HepG2 (cell line): ENCODE data around the gene TCF23. TPM values are rescaled to one million over a fixed set of nuclear protein-coding genes. Genes with fewer than 3 reads are reported as not detected.

Experiments
- HNF4A ChIP-seq: sonication (generic); formaldehyde crosslinking; IDR thresholded peaks from 2 replicates; pipeline ENCODE4 v1.4.0; 2020; ENCODE audit warnings: missing genetic modification reagents
- NFIB ChIP-seq: sonication (generic); formaldehyde crosslinking; IDR thresholded peaks from 2 replicates; pipeline ENCODE4 v1.9.0; 2021; ENCODE audit warnings: missing genetic modification reagents, mild to moderate bottlenecking, borderline replicate concordance
- PITX1 ChIP-seq: sonication (generic); formaldehyde crosslinking; IDR thresholded peaks from 2 replicates; pipeline ENCODE4 v1.5.1; 2020; ENCODE audit warnings: mild to moderate bottlenecking, missing genetic modification reagents
- SOX13 ChIP-seq, 3 experiments: fragments of 450-650 bp in 1 of 3; sonication (generic) in 1 of 3; formaldehyde crosslinking in 1 of 3; IDR thresholded peaks in 2 of 3; conservative IDR thresholded peaks in 1 of 3; 2 replicates each; pipeline versions ENCODE4 v1.5.0 to v1.6.1; 2016 to 2020; ENCODE audit warnings: antibody characterized with exemption in 1 of 3, mild to moderate bottlenecking in 1 of 3, missing compliant biosample characterization in 1 of 3, missing genetic modification reagents in 1 of 3, moderate library complexity in 1 of 3
- SPEN ChIP-seq: sonication (generic); formaldehyde crosslinking; IDR thresholded peaks from 2 replicates; pipeline ENCODE4 v1.5.1; 2020; ENCODE audit warnings: low read depth, mild to moderate bottlenecking, missing genetic modification reagents
- SUZ12 ChIP-seq: fragments of 150-350 bp; IDR thresholded peaks from 2 replicates; pipeline ENCODE4 v1.6.1; 2014; ENCODE audit warnings: low read depth, low read length
- ZGPAT ChIP-seq: IDR thresholded peaks from 2 replicates; pipeline ENCODE4 v1.6.1; 2016; ENCODE audit warnings: mild to moderate bottlenecking
- ZMYM3 ChIP-seq: sonication (generic); formaldehyde crosslinking; IDR thresholded peaks from 2 replicates; pipeline ENCODE4 v1.5.1; 2020; ENCODE audit warnings: mild to moderate bottlenecking, missing genetic modification reagents
- ZNF292 ChIP-seq: sonication (generic); formaldehyde crosslinking; IDR thresholded peaks from 2 replicates; pipeline ENCODE4 v1.8.1; 2022; ENCODE audit warnings: mild to moderate bottlenecking, low read depth, missing genetic modification reagents, borderline replicate concordance
- ZNF556 ChIP-seq: sonication (generic); formaldehyde crosslinking; IDR thresholded peaks from 2 replicates; pipeline ENCODE4 v1.4.0; 2020; ENCODE audit warnings: mild to moderate bottlenecking, missing genetic modification reagents, borderline replicate concordance
- ZNF891 ChIP-seq: sonication (generic); formaldehyde crosslinking; IDR thresholded peaks from 2 replicates; pipeline ENCODE4 v1.5.0; 2020; ENCODE audit warnings: mild to moderate bottlenecking, missing genetic modification reagents
- ZSCAN12 ChIP-seq: sonication (generic); formaldehyde crosslinking; IDR thresholded peaks from 2 replicates; pipeline ENCODE4 v1.9.0; 2021; ENCODE audit warnings: mild to moderate bottlenecking, missing genetic modification reagents
- ZSCAN22 ChIP-seq: sonication (generic); formaldehyde crosslinking; IDR thresholded peaks from 2 replicates; pipeline ENCODE4 v1.4.0; 2020; ENCODE audit warnings: mild to moderate bottlenecking, missing genetic modification reagents
- polyA plus RNA-seq, 8 experiments: library from polyadenylated mRNA; depleted of rRNA in 3 of 8; stranded (reverse) in 7 of 8; unstranded in 1 of 8; fragments of >200 nt; fragmentation: Illumina TruSeq in 4 of 8; extraction: Trizol in 4 of 8; gene quantifications; 2 replicates each; pipeline versions ENCODE4 v1.2.1 to v1.2.3, GENCODE V29; 2011 to 2016; ENCODE audit warnings: low read depth in 4 of 8, missing spikeins in 1 of 8, mixed read lengths in 1 of 8; ENCODE audit not compliant: insufficient read depth in 1 of 8
- total RNA-seq, 5 experiments: library from RNA; depleted of rRNA; stranded (reverse); fragments of >200 nt; fragmentation: Illumina TruSeq; extraction: Trizol; gene quantifications; 2 replicates each; pipeline ENCODE4 v1.2.3, GENCODE V29; 2016; ENCODE audit warnings: low read depth in 1 of 5
- TF ChIP-seq, protein P1 (sequence below), 2 experiments: IDR thresholded peaks; 2 replicates each; pipeline ENCODE4 v1.6.1; 2011 to 2012; ENCODE audit warnings: low read length in 2 of 2, borderline replicate concordance in 1 of 2, low read depth in 1 of 2, mild to moderate bottlenecking in 1 of 2, moderate library complexity in 1 of 2
- TF ChIP-seq, protein P2 (sequence below): sonication (generic); formaldehyde crosslinking; IDR thresholded peaks from 2 replicates; pipeline ENCODE4 v1.5.0; 2020; ENCODE audit warnings: mild to moderate bottlenecking, missing genetic modification reagents, borderline replicate concordance

The TCF23 gene
- total and polyA plus RNA-seq, 2 of the 13 experiments (the other 11 are each of a cell fraction or from before 2014, with no cell fraction given): 0.02 to 1.4 TPM

DNA sequence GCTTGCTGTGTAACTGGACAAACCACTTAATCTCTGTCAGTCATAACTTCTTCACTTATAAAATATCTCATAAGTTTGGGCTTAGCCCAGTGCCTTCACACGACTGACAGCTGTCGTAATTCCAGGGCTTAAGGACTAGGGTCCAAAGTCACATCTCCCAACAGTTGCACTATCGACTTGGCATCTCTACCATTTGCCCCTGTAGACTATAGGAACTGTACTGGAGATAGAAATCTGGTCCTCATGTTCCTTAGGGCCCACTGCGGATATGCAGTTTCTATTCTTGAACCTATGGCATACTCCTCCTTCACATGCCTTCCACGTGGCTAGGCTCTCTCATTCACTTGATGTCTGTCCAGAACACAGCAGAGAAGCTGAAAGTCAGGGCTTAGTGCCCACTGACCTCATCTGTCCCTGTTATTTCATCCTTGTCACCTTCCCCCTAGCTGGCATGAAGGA, 22.5 kb upstream of the TCF23 start (continued):
- no peak for TF ChIP-seq ZSCAN12
- peak; percentile 89 for TF ChIP-seq HNF4A (CRISPR knock-in tag)
- TF ChIP-seq ZSCAN22: no peak
- no peak for TF ChIP-seq ZNF891 (CRISPR knock-in tag)
- TF ChIP-seq ZNF292: no peak
- TF ChIP-seq NFIB: no peak
- peak; percentile 20; the same call in 1 of the 2 replicates for TF ChIP-seq ZMYM3 (CRISPR knock-in tag)
- TF ChIP-seq ZGPAT (CRISPR knock-in tag): no peak
- no peak for TF ChIP-seq SUZ12
- no peak for TF ChIP-seq SOX13 (IDR thresholded peaks at IDR 0.05)
- TF ChIP-seq SOX13 (CRISPR knock-in tag; conservative IDR thresholded peaks at IDR 0.05 in 1 of 2, IDR thresholded peaks at IDR 0.05 in 1 of 2): no peak
- peak; percentile 15; the same call in 1 of the 2 replicates for TF ChIP-seq PITX1 (CRISPR knock-in tag)
- 0 out of 2 replicates have a peak, but pooled peaks have one; percentile 46 for TF ChIP-seq SPEN (CRISPR knock-in tag)
- no peak for TF ChIP-seq ZNF556 (CRISPR knock-in tag)
- TF ChIP-seq, protein P1, sequence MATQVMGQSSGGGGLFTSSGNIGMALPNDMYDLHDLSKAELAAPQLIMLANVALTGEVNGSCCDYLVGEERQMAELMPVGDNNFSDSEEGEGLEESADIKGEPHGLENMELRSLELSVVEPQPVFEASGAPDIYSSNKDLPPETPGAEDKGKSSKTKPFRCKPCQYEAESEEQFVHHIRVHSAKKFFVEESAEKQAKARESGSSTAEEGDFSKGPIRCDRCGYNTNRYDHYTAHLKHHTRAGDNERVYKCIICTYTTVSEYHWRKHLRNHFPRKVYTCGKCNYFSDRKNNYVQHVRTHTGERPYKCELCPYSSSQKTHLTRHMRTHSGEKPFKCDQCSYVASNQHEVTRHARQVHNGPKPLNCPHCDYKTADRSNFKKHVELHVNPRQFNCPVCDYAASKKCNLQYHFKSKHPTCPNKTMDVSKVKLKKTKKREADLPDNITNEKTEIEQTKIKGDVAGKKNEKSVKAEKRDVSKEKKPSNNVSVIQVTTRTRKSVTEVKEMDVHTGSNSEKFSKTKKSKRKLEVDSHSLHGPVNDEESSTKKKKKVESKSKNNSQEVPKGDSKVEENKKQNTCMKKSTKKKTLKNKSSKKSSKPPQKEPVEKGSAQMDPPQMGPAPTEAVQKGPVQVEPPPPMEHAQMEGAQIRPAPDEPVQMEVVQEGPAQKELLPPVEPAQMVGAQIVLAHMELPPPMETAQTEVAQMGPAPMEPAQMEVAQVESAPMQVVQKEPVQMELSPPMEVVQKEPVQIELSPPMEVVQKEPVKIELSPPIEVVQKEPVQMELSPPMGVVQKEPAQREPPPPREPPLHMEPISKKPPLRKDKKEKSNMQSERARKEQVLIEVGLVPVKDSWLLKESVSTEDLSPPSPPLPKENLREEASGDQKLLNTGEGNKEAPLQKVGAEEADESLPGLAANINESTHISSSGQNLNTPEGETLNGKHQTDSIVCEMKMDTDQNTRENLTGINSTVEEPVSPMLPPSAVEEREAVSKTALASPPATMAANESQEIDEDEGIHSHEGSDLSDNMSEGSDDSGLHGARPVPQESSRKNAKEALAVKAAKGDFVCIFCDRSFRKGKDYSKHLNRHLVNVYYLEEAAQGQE (IDR thresholded peaks at IDR 0.05; ENCODE audit: borderline replicate concordance in 1 of 2, low read depth in 1 of 2, low read length in 2 of 2): no peak
- TF ChIP-seq, protein P2, sequence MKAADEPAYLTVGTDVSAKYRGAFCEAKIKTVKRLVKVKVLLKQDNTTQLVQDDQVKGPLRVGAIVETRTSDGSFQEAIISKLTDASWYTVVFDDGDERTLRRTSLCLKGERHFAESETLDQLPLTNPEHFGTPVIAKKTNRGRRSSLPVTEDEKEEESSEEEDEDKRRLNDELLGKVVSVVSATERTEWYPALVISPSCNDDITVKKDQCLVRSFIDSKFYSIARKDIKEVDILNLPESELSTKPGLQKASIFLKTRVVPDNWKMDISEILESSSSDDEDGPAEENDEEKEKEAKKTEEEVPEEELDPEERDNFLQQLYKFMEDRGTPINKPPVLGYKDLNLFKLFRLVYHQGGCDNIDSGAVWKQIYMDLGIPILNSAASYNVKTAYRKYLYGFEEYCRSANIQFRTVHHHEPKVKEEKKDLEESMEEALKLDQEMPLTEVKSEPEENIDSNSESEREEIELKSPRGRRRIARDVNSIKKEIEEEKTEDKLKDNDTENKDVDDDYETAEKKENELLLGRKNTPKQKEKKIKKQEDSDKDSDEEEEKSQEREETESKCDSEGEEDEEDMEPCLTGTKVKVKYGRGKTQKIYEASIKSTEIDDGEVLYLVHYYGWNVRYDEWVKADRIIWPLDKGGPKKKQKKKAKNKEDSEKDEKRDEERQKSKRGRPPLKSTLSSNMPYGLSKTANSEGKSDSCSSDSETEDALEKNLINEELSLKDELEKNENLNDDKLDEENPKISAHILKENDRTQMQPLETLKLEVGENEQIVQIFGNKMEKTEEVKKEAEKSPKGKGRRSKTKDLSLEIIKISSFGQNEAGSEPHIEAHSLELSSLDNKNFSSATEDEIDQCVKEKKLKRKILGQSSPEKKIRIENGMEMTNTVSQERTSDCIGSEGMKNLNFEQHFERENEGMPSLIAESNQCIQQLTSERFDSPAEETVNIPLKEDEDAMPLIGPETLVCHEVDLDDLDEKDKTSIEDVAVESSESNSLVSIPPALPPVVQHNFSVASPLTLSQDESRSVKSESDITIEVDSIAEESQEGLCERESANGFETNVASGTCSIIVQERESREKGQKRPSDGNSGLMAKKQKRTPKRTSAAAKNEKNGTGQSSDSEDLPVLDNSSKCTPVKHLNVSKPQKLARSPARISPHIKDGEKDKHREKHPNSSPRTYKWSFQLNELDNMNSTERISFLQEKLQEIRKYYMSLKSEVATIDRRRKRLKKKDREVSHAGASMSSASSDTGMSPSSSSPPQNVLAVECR: 0 out of 2 replicates have a peak, but pooled peaks have one; percentile 2
